Measurements from ENCODE around the gene SLC5A5. TPM values are rescaled to one million over a fixed set of nuclear protein-coding genes. Genes with fewer than 3 reads are reported as not detected.
A peak's percentile ranks its signal among the peaks of the same experiment; 100 is the strongest.

SLC5A5 gene
- total RNA-seq, 4 donors from 2014 or later: not detected

DNA sequence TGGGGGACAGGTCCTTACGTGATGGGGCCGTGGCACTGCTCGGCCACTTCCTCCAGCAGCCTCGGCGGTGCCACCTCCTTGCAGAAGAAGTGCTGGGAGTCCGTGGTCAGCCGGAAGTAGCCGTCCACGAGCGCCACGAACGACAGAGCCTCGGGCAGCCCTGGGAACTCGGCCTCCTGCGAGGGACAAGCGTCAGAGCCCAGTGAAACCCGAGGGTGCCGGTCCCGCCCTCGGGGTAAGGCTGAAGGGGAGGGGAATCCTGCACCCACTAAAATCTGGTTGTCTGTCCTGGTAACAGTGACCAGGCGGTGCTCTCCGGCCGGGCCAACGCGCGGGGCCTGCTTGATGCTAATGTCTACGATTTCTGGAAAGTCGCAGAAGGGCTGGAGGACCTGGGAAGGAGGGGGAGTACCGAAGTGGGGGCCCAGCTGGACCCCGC lies 30.4 kb upstream of the SLC5A5 start:
- TF ChIP-seq POLR2A (IDR thresholded peaks at IDR 0.05): no peak
- TF ChIP-seq, protein P1, sequence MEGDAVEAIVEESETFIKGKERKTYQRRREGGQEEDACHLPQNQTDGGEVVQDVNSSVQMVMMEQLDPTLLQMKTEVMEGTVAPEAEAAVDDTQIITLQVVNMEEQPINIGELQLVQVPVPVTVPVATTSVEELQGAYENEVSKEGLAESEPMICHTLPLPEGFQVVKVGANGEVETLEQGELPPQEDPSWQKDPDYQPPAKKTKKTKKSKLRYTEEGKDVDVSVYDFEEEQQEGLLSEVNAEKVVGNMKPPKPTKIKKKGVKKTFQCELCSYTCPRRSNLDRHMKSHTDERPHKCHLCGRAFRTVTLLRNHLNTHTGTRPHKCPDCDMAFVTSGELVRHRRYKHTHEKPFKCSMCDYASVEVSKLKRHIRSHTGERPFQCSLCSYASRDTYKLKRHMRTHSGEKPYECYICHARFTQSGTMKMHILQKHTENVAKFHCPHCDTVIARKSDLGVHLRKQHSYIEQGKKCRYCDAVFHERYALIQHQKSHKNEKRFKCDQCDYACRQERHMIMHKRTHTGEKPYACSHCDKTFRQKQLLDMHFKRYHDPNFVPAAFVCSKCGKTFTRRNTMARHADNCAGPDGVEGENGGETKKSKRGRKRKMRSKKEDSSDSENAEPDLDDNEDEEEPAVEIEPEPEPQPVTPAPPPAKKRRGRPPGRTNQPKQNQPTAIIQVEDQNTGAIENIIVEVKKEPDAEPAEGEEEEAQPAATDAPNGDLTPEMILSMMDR (IDR thresholded peaks at IDR 0.05 in 4 of 5, conservative IDR thresholded peaks at IDR 0.05 in 1 of 5): no peak

DNA sequence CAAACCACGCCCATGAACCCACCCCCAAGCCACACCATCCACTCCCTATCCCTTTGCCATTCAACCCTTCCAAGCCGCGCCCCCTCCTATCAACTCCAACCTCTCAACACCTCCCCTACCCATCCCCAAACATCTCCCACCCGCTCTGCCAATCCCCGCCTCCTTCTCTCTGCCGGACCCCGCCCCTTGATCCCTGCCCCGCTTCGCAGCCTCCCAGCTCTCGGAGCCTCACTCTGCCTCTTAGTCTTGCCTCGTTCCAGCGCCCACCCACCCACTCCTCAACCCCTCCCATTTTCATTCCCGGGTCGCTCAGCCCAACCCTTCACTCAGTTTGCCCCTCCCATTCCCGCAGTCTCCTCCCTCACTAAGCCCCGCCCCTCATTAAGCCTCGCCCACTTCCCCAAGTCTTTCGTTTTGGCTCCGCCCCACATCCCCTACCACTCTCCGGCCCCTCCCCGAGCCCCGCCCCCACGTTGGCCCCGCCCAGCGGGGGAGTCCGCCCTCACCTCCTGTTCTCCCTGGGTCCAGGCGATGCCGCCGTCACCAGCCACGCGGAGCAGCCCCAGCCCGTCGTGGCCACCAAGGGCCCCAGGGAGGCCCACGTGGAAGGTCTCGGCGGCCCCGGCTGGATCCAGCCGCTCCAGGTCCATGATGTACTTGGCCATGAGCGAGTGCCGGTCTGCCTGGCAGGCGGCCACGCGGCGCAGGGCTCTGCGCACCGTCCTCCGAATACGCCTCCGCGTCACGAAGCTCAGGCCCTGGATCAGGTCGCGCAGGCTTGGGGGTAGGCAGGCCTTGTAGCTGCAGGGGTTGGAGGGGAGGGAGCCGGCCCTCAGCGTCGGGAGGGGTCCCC lies 29.7 kb upstream of the SLC5A5 start:
- H3K36me3 ChIP-seq: no peaks in the 10 kb centered on the region
- intact Hi-C loops (cut with DNase I; ENCODE audit: low total_unique reads): no loop called here
- DNase-seq: peak; percentile 22 to 35
- no peaks in the 10 kb centered on the region for H3K4me1 ChIP-seq
- ATAC-seq: peak in 1 of 2 donors; percentile 26
- no peak for TF ChIP-seq POLR2A (IDR thresholded peaks at IDR 0.05)
- TF ChIP-seq, protein P1 (IDR thresholded peaks at IDR 0.05 in 4 of 5, conservative IDR thresholded peaks at IDR 0.05 in 1 of 5): no peak
- H3K4me3 ChIP-seq: peak overlapping the region in 3 of 4 donors; percentile 2 to 27 (median 24)
- peaks cover 35 to 66% (median 56%) of the 10 kb centered on the region in 3 donors for H3K27me3 ChIP-seq
- no peaks in the 10 kb centered on the region for H3K9me3 ChIP-seq
- H3K27ac ChIP-seq: no peak overlapping the region
- in situ Hi-C loops (cut with MboI; ENCODE audit: low sequenced_read_pairs in 4 of 4): no loop called here

More for the DNA sequence above, 30.4 kb upstream of the SLC5A5 start:
- intact Hi-C loops (cut with DNase I; ENCODE audit: low total_unique reads) (no loop called here), in situ Hi-C loops (cut with MboI; ENCODE audit: low sequenced_read_pairs in 4 of 4) (no loop called here)
- Histone ChIP-seq H3K27ac (no peak overlapping the region), H3K4me1 (no peaks in the 10 kb centered on the region), H3K27me3 (peaks cover 31 to 60% (median 49%) of the 10 kb centered on the region in 3 donors), H3K9me3 (no peaks in the 10 kb centered on the region), H3K36me3 (no peaks in the 10 kb centered on the region), H3K4me3 (no peak overlapping the region)
- DNase-seq (no peak), ATAC-seq (no peak)

DNA sequence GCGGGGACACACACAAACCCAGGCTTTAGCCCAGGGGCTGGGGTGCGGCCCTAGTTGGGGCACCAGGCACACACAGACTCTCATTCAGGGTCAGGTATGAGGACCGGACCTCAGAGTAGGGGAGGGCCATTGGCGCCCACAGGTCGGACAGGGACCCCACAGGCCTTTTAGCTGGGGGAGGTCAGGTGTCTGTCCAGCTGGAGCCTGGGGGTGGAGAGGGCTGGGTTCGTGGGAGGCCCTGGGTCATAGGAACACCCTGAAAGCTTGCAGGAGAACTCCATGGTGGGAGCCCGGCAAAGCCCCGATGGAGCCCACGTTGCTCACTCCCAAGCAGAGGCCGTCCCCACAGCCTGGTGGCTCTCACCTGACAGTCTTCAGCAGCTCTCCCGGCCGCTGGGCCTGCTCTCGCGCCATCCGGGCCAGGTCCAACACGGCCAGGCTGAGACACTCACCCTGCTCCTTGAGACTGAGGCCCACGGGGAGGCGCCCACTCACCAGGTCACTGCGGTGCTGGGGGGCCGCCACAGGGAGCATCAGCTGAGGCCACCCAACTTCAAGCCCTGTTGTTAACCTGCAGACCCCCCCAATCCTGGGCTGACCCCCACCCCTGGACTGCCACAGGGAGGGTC lies 29.0 kb upstream of the SLC5A5 start:
- peaks cover 38 to 72% (median 63%) of the 10 kb centered on the region in 3 donors for H3K27me3 ChIP-seq

DNA sequence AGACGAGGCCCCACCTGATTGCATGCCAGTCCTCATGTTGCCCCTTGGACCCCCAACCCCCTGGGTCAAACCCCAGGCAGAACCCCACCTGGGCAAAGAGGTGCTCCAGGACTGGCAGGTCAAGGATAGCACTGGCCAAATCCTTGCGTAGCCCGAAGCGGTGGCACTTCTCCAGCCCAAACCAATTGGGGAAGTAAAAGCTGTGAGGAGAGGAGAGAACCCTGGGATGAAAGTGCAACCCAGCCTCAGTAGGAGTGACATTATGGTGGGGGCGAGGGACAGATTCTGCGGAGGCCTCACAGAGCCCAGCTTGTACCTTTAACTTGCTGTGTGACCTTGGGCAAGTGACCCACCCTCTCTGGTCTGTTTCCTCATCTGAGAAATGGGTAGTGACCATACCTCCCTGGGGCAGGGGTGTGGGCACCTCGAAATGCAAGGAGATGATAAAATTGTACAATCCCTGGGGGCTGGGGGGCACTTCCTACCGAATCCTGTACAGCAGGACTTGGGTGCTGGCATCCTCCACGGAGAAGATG lies 28.4 kb upstream of the SLC5A5 start:
- Histone ChIP-seq H3K27me3 (peaks cover 38 to 68% (median 67%) of the 10 kb centered on the region in 3 donors), H3K9me3 (no peaks in the 10 kb centered on the region), H3K4me3 (no peak overlapping the region), H3K27ac (no peak overlapping the region), H3K36me3 (no peaks in the 10 kb centered on the region), H3K4me1 (no peaks in the 10 kb centered on the region)
- no peak for DNase-seq
- TF ChIP-seq POLR2A (IDR thresholded peaks at IDR 0.05): no peak
- TF ChIP-seq, protein P1 (IDR thresholded peaks at IDR 0.05 in 4 of 5, conservative IDR thresholded peaks at IDR 0.05 in 1 of 5): no peak
- in situ Hi-C loops (cut with MboI; ENCODE audit: low sequenced_read_pairs in 4 of 4) (no loop called here), intact Hi-C loops (cut with DNase I; ENCODE audit: low total_unique reads) (no loop called here)
- ATAC-seq: no peak

More for the DNA sequence above, 29.0 kb upstream of the SLC5A5 start:
- DNase-seq: no peak
- no peak for TF ChIP-seq POLR2A (IDR thresholded peaks at IDR 0.05)
- TF ChIP-seq, protein P1 (IDR thresholded peaks at IDR 0.05 in 4 of 5, conservative IDR thresholded peaks at IDR 0.05 in 1 of 5): no peak
- intact Hi-C loops (cut with DNase I; ENCODE audit: low total_unique reads) (no loop called here), in situ Hi-C loops (cut with MboI; ENCODE audit: low sequenced_read_pairs in 4 of 4) (no loop called here)
- Histone ChIP-seq H3K4me1 (no peaks in the 10 kb centered on the region), H3K9me3 (no peaks in the 10 kb centered on the region), H3K36me3 (no peaks in the 10 kb centered on the region), H3K4me3 (peak overlapping the region in 2 of 4 donors; percentile 2 to 27), H3K27ac (no peak overlapping the region)
- no peak for ATAC-seq
